IPS-20b (cell line): ENCODE results near the gene CYP21A2.
"Not testable (repeated sequence)": the region's sequence is repeated elsewhere in the genome, so short reads cannot be mapped to it uniquely, and the experiment has no call there.

Experiments
- H3K27ac ChIP-seq: one replicate; pipeline ENCODE4 v1.5.1; 2013; ENCODE audit warnings: low read length
- H3K27me3 ChIP-seq: 2 replicates; pipeline ENCODE4 v1.6.1; 2013; ENCODE audit warnings: mild to moderate bottlenecking, low read length, inconsistent platforms; ENCODE audit not compliant: insufficient read depth
- H3K36me3 ChIP-seq: 2 replicates; pipeline ENCODE4 v1.6.1; 2013; ENCODE audit warnings: low read depth, mild to moderate bottlenecking, inconsistent platforms, low read length, moderate library complexity; ENCODE audit not compliant: insufficient read depth
- H3K4me1 ChIP-seq: 2 replicates; pipeline ENCODE4 v1.6.1; 2013; ENCODE audit warnings: mild to moderate bottlenecking, control low read depth, inconsistent platforms, low read length, moderate library complexity; ENCODE audit not compliant: insufficient read depth
- H3K4me3 ChIP-seq: 2 replicates; pipeline ENCODE4 v1.5.1; 2013; ENCODE audit warnings: mild to moderate bottlenecking, low read length, inconsistent platforms
- H3K9ac ChIP-seq: 2 replicates; pipeline ENCODE4 v1.6.1; 2013; ENCODE audit warnings: low read depth, mild to moderate bottlenecking, inconsistent platforms, low read length, moderate library complexity
- H3K9me3 ChIP-seq: 2 replicates; pipeline ENCODE4 v1.6.1; 2013; ENCODE audit warnings: mild to moderate bottlenecking, low read depth, low read length, inconsistent platforms; ENCODE audit not compliant: insufficient read depth

CYP21A2 gene

DNA sequence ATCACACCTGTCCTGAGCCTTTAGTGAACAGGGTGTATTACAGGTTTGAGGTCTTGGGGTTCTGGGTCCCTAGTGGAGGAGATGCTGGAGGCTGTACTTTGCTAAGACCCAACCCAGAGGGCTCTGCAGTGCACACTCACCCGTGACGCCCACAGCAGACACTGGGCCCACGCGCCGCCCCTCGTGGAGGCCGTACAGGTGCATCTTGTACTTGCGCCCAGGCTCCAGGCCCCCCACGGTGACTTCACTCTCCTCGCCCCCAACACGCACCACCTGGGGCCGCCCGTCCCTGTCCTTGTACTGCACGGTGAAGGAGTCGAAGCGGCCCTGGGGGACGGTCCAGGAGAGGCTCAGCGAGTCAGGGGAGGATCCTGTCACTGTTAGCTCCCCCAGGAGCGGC is 29.3 kb downstream of the CYP21A2 start:
- H3K27ac ChIP-seq, H3K9me3 ChIP-seq, H3K9ac ChIP-seq, H3K4me3 ChIP-seq, H3K4me1 ChIP-seq, H3K36me3 ChIP-seq, H3K27me3 ChIP-seq: not testable (repeated sequence)

DNA sequence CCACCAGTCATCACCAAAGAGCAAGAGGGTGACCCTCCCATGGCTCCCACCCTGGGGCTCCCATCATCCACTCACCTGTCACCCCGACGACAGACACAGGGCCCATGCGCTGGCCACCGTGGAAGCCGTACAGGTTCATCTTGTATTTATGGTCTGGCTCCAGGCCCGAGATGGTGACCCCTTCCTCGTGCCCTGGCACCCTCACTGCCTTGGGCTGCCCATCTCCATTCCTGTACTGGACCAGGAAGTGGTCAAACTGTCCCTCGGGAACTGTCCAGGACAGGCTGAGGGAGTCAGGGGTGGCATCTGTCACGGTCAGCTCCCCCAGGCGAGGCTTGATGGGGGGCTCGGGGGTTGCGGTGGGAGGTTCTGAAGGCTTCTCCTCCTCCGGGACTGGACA is 30.1 kb downstream of the CYP21A2 start:
- H3K9ac ChIP-seq, H3K9me3 ChIP-seq, H3K27me3 ChIP-seq, H3K4me1 ChIP-seq, H3K4me3 ChIP-seq, H3K27ac ChIP-seq, H3K36me3 ChIP-seq: not testable (repeated sequence)

DNA sequence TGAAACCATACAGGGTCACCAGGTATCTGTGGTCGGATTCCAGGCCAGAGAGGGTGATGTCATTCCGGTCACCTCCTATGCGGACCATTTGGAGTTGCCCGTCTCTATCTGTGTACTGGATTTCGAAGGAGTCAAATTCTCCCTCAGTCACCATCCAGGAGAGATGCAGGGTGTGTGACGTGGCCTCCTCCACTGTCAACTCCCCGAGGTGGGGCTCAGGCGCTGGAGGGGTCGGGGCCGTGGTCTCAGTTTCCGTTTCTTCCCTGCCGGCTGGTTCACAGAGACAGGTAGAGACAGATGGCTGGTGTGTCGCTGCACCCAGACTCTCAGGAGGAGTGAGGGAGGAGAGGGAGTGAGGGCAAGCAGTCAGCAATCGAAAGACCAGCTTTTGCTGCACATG is 30.7 kb downstream of the CYP21A2 start:
- no peaks in the 10 kb centered on the region for H3K9me3 ChIP-seq
- peaks cover 3% of the 10 kb centered on the region; the same call in 1 of the 2 replicates for H3K4me1 ChIP-seq
- no peak overlapping the region for H3K9ac ChIP-seq
- no peak overlapping the region for H3K4me3 ChIP-seq
- no peaks in the 10 kb centered on the region for H3K27me3 ChIP-seq
- H3K36me3 ChIP-seq = no peaks in the 10 kb centered on the region
- no peak overlapping the region for H3K27ac ChIP-seq

DNA sequence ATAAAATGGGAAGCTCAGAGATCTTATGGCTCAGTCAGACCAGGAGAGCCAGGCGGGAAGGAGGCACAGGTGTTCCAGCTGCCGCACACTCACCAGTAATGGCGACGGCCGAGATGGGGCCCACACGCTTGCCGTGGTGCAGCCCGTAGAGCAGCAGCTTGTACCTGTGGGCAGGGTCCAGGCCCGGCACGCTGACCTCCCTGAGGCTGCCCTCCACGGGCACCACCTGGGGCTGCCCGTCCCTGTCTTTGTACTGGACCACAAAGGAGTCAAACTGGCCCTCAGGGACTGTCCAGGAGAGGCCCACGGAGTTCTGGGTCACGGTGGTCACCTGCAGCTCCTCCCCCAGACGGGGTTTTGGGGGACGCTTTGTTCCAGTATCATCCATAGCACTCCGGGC is 31.2 kb downstream of the CYP21A2 start:
- H3K36me3 ChIP-seq = no peaks in the 10 kb centered on the region
- no peak overlapping the region for H3K9ac ChIP-seq
- H3K27me3 ChIP-seq = no peaks in the 10 kb centered on the region
- H3K4me3 ChIP-seq = no peak overlapping the region
- no peaks in the 10 kb centered on the region for H3K9me3 ChIP-seq
- H3K27ac ChIP-seq = no peak overlapping the region
- peaks cover 3% of the 10 kb centered on the region; the same call in 1 of the 2 replicates for H3K4me1 ChIP-seq

DNA sequence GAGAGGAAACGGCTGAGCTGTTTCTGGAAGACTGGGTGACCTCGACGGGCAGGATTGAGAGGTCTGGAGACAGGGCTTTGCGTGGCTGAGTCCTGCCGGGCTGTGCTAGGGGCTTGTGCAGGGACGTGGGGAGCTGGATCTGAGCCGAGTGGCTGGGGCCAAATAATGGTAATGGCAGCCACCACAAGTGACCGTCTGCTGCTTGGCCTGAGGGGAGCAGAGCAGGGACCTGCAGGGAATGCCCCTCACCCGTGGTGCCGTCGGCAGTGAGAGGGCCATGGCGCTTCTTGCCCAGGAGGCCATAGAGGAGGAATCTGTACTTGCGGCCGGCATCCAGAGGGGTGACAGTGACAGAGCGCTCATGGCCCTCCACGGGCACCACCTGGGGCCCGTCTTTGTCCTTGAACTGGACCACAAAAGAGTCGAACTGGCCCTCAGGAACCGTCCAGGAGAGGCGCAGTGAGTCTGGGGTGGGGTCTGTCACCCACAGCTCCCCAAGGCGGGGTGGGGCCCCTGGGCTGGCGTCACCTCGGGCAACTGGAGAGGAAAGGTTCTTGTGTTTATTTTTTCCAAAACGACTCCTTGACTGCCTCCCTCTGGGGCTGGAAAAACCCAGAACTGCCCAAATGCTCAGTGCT is 31.8 kb downstream of the CYP21A2 start:
- Histone ChIP-seq H3K27ac (no peak overlapping the region), H3K9me3 (no peaks in the 10 kb centered on the region), H3K4me3 (no peak overlapping the region), H3K36me3 (no peaks in the 10 kb centered on the region), H3K4me1 (peaks cover 3% of the 10 kb centered on the region; the same call in 1 of the 2 replicates), H3K27me3 (no peaks in the 10 kb centered on the region), H3K9ac (no peak overlapping the region)

DNA sequence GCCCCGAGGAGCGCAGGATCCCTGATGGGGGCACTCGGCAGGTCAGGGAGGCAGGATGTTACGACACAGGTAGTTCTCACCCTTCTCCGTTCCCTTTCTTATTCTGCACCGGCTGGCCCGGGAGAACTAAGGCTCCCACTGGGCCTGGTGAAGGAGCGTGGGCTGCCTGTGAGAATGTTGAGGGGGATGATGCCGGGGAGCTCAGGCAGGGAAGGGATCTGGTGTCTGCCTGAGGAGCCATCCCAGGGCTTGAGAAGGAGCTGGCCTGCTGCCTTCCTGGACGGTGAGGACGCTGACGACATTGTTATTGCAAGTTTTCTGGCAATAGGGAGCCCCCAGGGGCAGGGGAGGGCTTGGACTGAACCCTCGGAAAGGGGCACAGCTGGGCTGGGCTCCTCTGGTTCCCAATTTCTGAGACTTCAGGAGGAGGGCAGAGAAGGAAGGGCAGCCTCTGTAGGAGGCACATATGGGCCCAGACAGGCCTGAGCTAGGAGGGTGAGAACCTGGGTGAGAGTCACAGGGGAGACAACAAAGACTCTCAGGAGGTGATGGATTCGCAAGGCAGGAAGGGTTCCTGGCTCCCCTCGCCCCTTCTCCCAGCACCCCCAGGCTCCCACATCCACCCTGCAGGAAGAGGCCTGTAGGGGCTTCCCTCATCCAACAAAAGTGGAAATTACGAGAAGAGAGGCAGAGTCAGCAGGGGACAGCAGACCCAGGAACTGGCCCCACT is 32.8 kb downstream of the CYP21A2 start:
- no peak overlapping the region for H3K9ac ChIP-seq
- H3K4me1 ChIP-seq = peaks cover 3% of the 10 kb centered on the region; the same call in 1 of the 2 replicates
- H3K4me3 ChIP-seq = no peak overlapping the region
- no peaks in the 10 kb centered on the region for H3K9me3 ChIP-seq
- no peak overlapping the region for H3K27ac ChIP-seq
- no peaks in the 10 kb centered on the region for H3K36me3 ChIP-seq
- H3K27me3 ChIP-seq = no peaks in the 10 kb centered on the region

DNA sequence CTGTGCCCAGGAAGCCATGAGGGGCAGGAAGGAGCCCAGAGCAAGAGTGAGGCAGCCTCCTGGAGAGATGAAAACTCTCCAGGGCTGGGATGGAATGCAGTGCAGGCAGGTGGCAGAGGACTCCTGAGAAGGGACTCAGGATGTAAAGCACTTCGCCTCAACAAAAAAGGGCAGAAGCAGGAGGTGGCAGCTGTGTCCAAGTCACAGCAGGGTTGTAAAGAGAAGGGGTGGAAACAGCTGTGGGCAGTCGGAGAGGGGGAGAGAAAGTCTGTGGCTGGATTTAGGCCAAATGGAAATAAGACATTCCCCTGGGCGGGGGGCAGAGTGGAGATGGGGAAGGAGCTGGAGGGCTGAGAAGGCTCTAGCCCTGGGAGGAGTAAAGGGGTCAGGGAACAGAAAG is 34.9 kb downstream of the CYP21A2 start:
- Histone ChIP-seq H3K9ac (no peak overlapping the region), H3K9me3 (no peaks in the 10 kb centered on the region), H3K4me3 (no peak overlapping the region), H3K4me1 (peaks cover 3% of the 10 kb centered on the region; the same call in 1 of the 2 replicates), H3K27me3 (no peaks in the 10 kb centered on the region), H3K36me3 (no peaks in the 10 kb centered on the region), H3K27ac (no peak overlapping the region)

DNA sequence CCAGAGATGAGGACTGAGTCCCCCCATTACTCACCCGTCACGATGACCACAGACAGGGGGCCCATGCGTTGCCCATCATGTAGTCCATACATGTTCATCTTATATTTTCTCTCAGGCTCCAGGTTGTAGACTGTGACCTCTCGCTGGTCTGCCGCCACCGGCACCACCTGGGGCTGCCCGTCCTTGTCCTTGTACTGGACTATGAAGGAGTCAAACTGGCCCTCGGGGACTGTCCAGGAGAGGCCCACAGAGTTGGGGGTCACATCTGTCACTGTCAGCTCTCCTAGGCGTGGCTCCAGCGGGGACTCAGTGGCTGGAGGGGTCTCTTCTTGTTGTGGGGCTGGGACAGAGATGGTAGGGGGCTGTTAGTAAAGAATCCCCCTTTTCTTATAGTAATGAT is 35.4 kb downstream of the CYP21A2 start:
- Histone ChIP-seq H3K9me3 (no peaks in the 10 kb centered on the region), H3K9ac (no peak overlapping the region), H3K4me1 (peaks cover 3% of the 10 kb centered on the region; the same call in 1 of the 2 replicates), H3K27me3 (no peaks in the 10 kb centered on the region), H3K27ac (no peak overlapping the region), H3K36me3 (no peaks in the 10 kb centered on the region), H3K4me3 (no peak overlapping the region)

DNA sequence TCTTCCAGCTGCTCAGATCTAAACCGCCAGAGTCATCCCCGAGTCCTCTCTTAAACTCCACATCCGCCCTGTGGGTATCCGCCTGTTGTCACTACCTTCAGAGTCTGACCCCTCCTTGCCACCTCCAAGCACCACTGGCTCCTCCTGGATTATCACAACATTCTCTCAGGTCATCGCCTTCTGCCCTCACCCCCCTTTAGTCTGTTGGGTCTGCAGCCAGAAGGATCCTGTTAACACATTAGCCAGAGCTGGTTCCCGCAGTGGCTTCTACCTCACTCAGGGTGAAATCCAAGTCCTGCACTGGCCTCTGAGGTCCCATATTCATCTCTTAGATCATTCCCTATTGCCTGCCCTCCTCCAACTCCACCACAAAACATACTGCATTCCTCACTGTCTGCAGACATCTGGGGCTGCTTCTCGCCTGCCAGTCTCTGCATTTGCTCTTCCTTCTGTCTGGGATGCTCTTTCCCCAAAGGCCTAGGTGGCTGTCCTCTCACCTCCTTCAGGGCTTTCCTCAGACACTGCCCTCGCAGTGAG is 36.8 kb downstream of the CYP21A2 start:
- Histone ChIP-seq H3K36me3 (no peaks in the 10 kb centered on the region), H3K27ac (no peak overlapping the region), H3K9ac (no peak overlapping the region), H3K9me3 (no peaks in the 10 kb centered on the region), H3K4me1 (peaks cover 3% of the 10 kb centered on the region; the same call in 1 of the 2 replicates), H3K27me3 (no peaks in the 10 kb centered on the region), H3K4me3 (no peak overlapping the region)

DNA sequence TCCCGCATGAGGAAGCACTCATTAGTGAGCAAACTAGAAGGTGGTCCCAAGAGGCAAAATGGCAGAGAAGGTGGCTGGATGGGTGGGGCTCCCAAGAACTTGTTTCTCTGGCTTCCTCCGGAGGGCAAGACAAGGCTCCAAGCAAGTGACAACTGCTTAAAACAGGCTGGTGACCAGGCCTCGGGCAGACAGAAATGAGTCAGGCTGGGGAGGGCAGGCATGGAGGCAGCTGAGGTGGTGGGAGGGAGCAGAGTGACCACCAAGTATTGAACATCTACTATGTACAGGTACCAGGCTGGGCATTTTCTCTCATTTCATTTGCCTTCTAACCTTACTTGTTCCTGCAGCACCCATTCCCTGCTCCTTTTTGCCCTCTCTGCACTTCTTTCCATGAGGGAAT is 37.6 kb downstream of the CYP21A2 start:
- Histone ChIP-seq H3K36me3 (no peaks in the 10 kb centered on the region), H3K9me3 (no peaks in the 10 kb centered on the region), H3K9ac (no peak overlapping the region), H3K27ac (no peak overlapping the region), H3K4me3 (no peak overlapping the region), H3K4me1 (peaks cover 3% of the 10 kb centered on the region; the same call in 1 of the 2 replicates), H3K27me3 (no peaks in the 10 kb centered on the region)

DNA sequence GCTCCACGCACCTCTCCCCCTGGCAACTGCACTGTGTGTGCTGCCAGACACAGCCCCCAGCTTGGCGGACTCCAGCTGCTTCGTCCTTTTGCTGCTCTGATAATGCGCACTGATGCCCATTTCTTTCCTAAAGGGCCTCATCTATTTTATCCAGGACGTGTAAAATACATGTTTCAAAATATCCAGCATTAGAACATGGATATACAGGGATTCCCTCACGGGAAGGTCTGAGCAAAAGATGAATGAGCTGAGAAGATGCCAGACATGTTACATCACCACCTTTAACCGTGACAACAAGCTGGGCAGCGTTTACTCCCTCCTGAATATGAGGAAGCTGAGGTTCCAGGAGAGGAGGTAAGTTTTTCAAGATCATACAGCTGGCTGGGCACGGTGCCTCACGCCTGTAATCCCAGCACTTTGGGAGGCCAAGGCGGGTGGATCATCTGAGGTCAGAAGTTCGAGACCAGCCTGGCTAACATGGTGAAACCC is 38.1 kb downstream of the CYP21A2 start:
- no peaks in the 10 kb centered on the region for H3K36me3 ChIP-seq
- no peak overlapping the region for H3K4me3 ChIP-seq
- no peaks in the 10 kb centered on the region for H3K9me3 ChIP-seq
- peaks cover 3% of the 10 kb centered on the region; the same call in 1 of the 2 replicates for H3K4me1 ChIP-seq
- no peak overlapping the region for H3K27ac ChIP-seq
- no peaks in the 10 kb centered on the region for H3K27me3 ChIP-seq
- H3K9ac ChIP-seq = no peak overlapping the region
